ENCODE data around the gene GNAZ. TPM values are rescaled to one million over a fixed set of nuclear protein-coding genes. Genes with fewer than 3 reads are reported as not detected.

Gene GNAZ
- total and polyA plus RNA-seq, 2 of the 8 experiments (the other 6 are each of a cell fraction or from before 2014, with no cell fraction given) = 6.6 to 9.6 TPM

DNA sequence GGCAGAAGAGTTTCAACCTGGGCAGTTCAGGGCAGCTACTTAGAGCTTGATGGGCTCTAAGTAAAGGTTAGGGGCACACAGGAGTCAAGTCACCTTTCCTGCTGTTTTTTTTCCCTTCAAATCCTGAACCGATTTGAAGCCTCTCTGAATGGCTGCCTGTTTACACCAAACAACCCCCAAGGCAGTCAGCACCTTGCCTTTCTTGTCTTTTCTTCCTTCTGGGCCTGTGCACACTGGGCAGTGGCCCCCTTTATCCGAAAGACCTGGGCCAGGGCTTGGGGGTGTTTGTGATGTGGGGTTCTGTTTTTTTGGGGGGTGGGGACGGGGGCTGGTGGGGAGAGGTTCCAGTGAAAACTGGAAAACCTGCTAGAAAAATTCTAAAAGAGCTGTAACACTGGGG is 67.1 kb downstream of the GNAZ start:
- H4K8ac ChIP-seq (ENCODE audit: extremely low read depth, insufficient read depth, low read length) = no peak overlapping the region
- no peak overlapping the region for H3K27ac ChIP-seq (ENCODE audit: low read depth, low read length)
- no peak overlapping the region for H2AK5ac ChIP-seq (ENCODE audit: low read depth, low read length)
- no peak overlapping the region for H2AFZ ChIP-seq (ENCODE audit: low read length)
- no peak overlapping the region for H3K4me3 ChIP-seq (ENCODE audit: extremely low read depth in 1 of 4, insufficient read depth in 2 of 4, low read depth in 3 of 4, low read length in 4 of 4)
- POLR2A ChIA-PET (ENCODE audit: partially characterized antibody) = no interaction called here
- H3K27me3 ChIP-seq (replicated peaks in 1 of 4; ENCODE audit: control insufficient read depth in 3 of 4, extremely low read depth in 1 of 4, insufficient read depth in 3 of 4, low read length in 3 of 4) = no peaks in the 10 kb centered on the region
- H3K56ac ChIP-seq (replicated peaks; ENCODE audit: insufficient read length, low read depth, low read length) = no peak overlapping the region
- no peak overlapping the region for H3K4ac ChIP-seq (replicated peaks; ENCODE audit: insufficient read length, low read depth, low read length)
- H3K79me2 ChIP-seq (ENCODE audit: control insufficient read depth in 1 of 2, insufficient read depth in 2 of 2, low read length in 2 of 2) = no peaks in the 10 kb centered on the region
- DNase-seq (ENCODE audit: low read depth in 1 of 2, low spot score in 2 of 2) (no peak), FAIRE-seq (no peak)
- no peaks in the 10 kb centered on the region for H3K23me2 ChIP-seq (ENCODE audit: low read depth, low read length)
- no peak overlapping the region for H4K91ac ChIP-seq (replicated peaks; ENCODE audit: insufficient read length, low read length)
- H3K23ac ChIP-seq (ENCODE audit: insufficient read length) = no peak overlapping the region
- H3K9ac ChIP-seq (replicated peaks in 1 of 4; ENCODE audit: extremely low read depth in 1 of 4, low read depth in 3 of 4, low read length in 3 of 4) = no peak overlapping the region
- H4K20me1 ChIP-seq (replicated peaks in 1 of 2; ENCODE audit: control insufficient read depth in 1 of 2, insufficient read depth in 2 of 2, low read length in 2 of 2) = no peaks in the 10 kb centered on the region
- H3K79me1 ChIP-seq (ENCODE audit: low read depth, low read length) = no peaks in the 10 kb centered on the region
- H3K18ac ChIP-seq (ENCODE audit: extremely low read depth, low read length) = no peak overlapping the region
- no peaks in the 10 kb centered on the region for H3K36me3 ChIP-seq (ENCODE audit: control insufficient read depth in 2 of 4, insufficient read depth in 4 of 4, low read length in 3 of 4)
- H2BK120ac ChIP-seq (replicated peaks; ENCODE audit: low read depth, low read length) = no peak overlapping the region
- H3K4me1 ChIP-seq (replicated peaks in 1 of 4; ENCODE audit: control insufficient read depth in 3 of 4, insufficient read depth in 4 of 4, low read length in 3 of 4) = peaks cover 2 to 6% (median 3%) of the 10 kb centered on the region in 4 experiments; a peak in 4 of 7 replicates
- H4K5ac ChIP-seq (ENCODE audit: insufficient read length, low read depth, low read length) = no peak overlapping the region
- H2BK12ac ChIP-seq (ENCODE audit: low read depth, low read length) = no peak overlapping the region
- TF ChIP-seq TAF1 (IDR thresholded peaks at IDR 0.05; ENCODE audit: low read depth, low read length) (no peak), BCL11A (IDR thresholded peaks at IDR 0.05; ENCODE audit: low read depth in 2 of 2, low read length in 2 of 2) (no peak), BRCA1 (IDR thresholded peaks at IDR 0.05; ENCODE audit: low read depth, low read length) (no peak), JUND (IDR thresholded peaks at IDR 0.05; ENCODE audit: low read length) (no peak)
- TF ChIP-seq, protein P1, sequence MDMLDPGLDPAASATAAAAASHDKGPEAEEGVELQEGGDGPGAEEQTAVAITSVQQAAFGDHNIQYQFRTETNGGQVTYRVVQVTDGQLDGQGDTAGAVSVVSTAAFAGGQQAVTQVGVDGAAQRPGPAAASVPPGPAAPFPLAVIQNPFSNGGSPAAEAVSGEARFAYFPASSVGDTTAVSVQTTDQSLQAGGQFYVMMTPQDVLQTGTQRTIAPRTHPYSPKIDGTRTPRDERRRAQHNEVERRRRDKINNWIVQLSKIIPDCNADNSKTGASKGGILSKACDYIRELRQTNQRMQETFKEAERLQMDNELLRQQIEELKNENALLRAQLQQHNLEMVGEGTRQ (IDR thresholded peaks at IDR 0.05; ENCODE audit: low read length) = no peak
- CTCF ChIA-PET (ENCODE audit: partially characterized antibody) = interaction anchor here (0.6 to 3.6 kb wide), 9 partner anchors 9 to 674 kb away, joined by 3 to 22 read pairs (median 4); no protein-coding TSS in a partner anchor
- H3K14ac ChIP-seq (ENCODE audit: insufficient read length) = no peak overlapping the region
- 82% methylated on average over 2 of the region's 3 CpGs; no CpG with 5 or more reads in 1 of the 2 experiments for WGBS, 2 experiments (ENCODE audit: extremely low coverage in 1 of 2, insufficient coverage in 1 of 2, insufficient read length in 1 of 2, insufficient replicate concordance in 2 of 2, low coverage in 1 of 2, low lambda C conversion rate in 2 of 2, missing lambda C conversion rate in 1 of 2)
- no peak overlapping the region for H2BK15ac ChIP-seq (ENCODE audit: low read length)
- no peak overlapping the region for H3K4me2 ChIP-seq (ENCODE audit: insufficient read depth in 1 of 2, low read depth in 2 of 2, low read length in 2 of 2)
- no peak overlapping the region for H2BK20ac ChIP-seq (ENCODE audit: low read length)
- H3K9me3 ChIP-seq (ENCODE audit: insufficient read depth in 2 of 2, low read depth in 1 of 2, low read length in 1 of 2) = no peaks in the 10 kb centered on the region
- H2BK5ac ChIP-seq (ENCODE audit: low read depth, low read length) = no peak overlapping the region
